HepG2 (cell line): ENCODE results near the gene ZNF511. TPM values are rescaled to one million over a fixed set of nuclear protein-coding genes. Genes with fewer than 3 reads are reported as not detected.

Source experiments
- BCL3 ChIP-seq: sonication (generic); formaldehyde crosslinking; IDR thresholded peaks from 2 replicates; pipeline ENCODE4 v1.5.1; 2020; ENCODE audit warnings: mild to moderate bottlenecking, missing genetic modification reagents, moderate library complexity
- DPF2 ChIP-seq: sonication (generic); formaldehyde crosslinking; IDR thresholded peaks from 2 replicates; pipeline ENCODE4 v1.4.0; 2020; ENCODE audit warnings: mild to moderate bottlenecking, low read depth, missing genetic modification reagents, borderline replicate concordance
- FOXK1 ChIP-seq: sonication (generic); formaldehyde crosslinking; IDR thresholded peaks from 2 replicates; pipeline ENCODE4 v1.4.0; 2020; ENCODE audit warnings: low read depth, missing genetic modification reagents, borderline replicate concordance
- NFAT5 ChIP-seq: sonication (generic); formaldehyde crosslinking; IDR thresholded peaks from 2 replicates; pipeline ENCODE4 v1.4.0; 2020; ENCODE audit warnings: missing genetic modification reagents
- RARG ChIP-seq: sonication (generic); formaldehyde crosslinking; IDR thresholded peaks from 2 replicates; pipeline ENCODE4 v1.4.0; 2020; ENCODE audit warnings: low read depth, mild to moderate bottlenecking, missing genetic modification reagents
- RBAK ChIP-seq: sonication (generic); formaldehyde crosslinking; IDR thresholded peaks from 2 replicates; pipeline ENCODE4 v1.5.1; 2020; ENCODE audit warnings: mild to moderate bottlenecking, missing genetic modification reagents
- ZBTB14 ChIP-seq: sonication (generic); formaldehyde crosslinking; IDR thresholded peaks from 2 replicates; pipeline ENCODE4 v1.4.0; 2020; ENCODE audit warnings: missing genetic modification reagents
- ZNF660 ChIP-seq: sonication (generic); formaldehyde crosslinking; IDR thresholded peaks from 2 replicates; pipeline ENCODE4 v1.5.1; 2020; ENCODE audit warnings: mild to moderate bottlenecking, low read depth, missing genetic modification reagents, borderline replicate concordance
- polyA plus RNA-seq, 8 experiments: library from polyadenylated mRNA; depleted of rRNA in 3 of 8; stranded (reverse) in 7 of 8; unstranded in 1 of 8; fragments of >200 nt; fragmentation: Illumina TruSeq in 4 of 8; extraction: Trizol in 4 of 8; gene quantifications; 2 replicates each; pipeline versions ENCODE4 v1.2.1 to v1.2.3, GENCODE V29; 2011 to 2016; ENCODE audit warnings: low read depth in 4 of 8, missing spikeins in 1 of 8, mixed read lengths in 1 of 8; ENCODE audit not compliant: insufficient read depth in 1 of 8
- total RNA-seq, 5 experiments: library from RNA; depleted of rRNA; stranded (reverse); fragments of >200 nt; fragmentation: Illumina TruSeq; extraction: Trizol; gene quantifications; 2 replicates each; pipeline ENCODE4 v1.2.3, GENCODE V29; 2016; ENCODE audit warnings: low read depth in 1 of 5
- TF ChIP-seq, protein P1 (sequence below): sonication (generic); formaldehyde crosslinking; IDR thresholded peaks from 2 replicates; pipeline ENCODE4 v1.5.1; 2020; ENCODE audit warnings: mild to moderate bottlenecking, moderate library complexity, missing genetic modification reagents
- TF ChIP-seq, protein P2 (sequence below): sonication (generic); formaldehyde crosslinking; IDR thresholded peaks from 2 replicates; pipeline ENCODE4 v1.4.0; 2020; ENCODE audit warnings: missing genetic modification reagents, borderline replicate concordance

Gene ZNF511
- total and polyA plus RNA-seq, 2 of the 13 experiments (the other 11 are each of a cell fraction or from before 2014, with no cell fraction given): 35.6 to 66.4 TPM

- TF ChIP-seq, protein P1, sequence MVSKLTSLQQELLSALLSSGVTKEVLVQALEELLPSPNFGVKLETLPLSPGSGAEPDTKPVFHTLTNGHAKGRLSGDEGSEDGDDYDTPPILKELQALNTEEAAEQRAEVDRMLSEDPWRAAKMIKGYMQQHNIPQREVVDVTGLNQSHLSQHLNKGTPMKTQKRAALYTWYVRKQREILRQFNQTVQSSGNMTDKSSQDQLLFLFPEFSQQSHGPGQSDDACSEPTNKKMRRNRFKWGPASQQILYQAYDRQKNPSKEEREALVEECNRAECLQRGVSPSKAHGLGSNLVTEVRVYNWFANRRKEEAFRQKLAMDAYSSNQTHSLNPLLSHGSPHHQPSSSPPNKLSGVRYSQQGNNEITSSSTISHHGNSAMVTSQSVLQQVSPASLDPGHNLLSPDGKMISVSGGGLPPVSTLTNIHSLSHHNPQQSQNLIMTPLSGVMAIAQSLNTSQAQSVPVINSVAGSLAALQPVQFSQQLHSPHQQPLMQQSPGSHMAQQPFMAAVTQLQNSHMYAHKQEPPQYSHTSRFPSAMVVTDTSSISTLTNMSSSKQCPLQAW (CRISPR knock-in tag): peak; percentile 48; the same call in 1 of the 2 replicates
- TF ChIP-seq FOXK1 (CRISPR knock-in tag): peak; percentile 43; the same call in 1 of the 2 replicates
- TF ChIP-seq, protein P2, sequence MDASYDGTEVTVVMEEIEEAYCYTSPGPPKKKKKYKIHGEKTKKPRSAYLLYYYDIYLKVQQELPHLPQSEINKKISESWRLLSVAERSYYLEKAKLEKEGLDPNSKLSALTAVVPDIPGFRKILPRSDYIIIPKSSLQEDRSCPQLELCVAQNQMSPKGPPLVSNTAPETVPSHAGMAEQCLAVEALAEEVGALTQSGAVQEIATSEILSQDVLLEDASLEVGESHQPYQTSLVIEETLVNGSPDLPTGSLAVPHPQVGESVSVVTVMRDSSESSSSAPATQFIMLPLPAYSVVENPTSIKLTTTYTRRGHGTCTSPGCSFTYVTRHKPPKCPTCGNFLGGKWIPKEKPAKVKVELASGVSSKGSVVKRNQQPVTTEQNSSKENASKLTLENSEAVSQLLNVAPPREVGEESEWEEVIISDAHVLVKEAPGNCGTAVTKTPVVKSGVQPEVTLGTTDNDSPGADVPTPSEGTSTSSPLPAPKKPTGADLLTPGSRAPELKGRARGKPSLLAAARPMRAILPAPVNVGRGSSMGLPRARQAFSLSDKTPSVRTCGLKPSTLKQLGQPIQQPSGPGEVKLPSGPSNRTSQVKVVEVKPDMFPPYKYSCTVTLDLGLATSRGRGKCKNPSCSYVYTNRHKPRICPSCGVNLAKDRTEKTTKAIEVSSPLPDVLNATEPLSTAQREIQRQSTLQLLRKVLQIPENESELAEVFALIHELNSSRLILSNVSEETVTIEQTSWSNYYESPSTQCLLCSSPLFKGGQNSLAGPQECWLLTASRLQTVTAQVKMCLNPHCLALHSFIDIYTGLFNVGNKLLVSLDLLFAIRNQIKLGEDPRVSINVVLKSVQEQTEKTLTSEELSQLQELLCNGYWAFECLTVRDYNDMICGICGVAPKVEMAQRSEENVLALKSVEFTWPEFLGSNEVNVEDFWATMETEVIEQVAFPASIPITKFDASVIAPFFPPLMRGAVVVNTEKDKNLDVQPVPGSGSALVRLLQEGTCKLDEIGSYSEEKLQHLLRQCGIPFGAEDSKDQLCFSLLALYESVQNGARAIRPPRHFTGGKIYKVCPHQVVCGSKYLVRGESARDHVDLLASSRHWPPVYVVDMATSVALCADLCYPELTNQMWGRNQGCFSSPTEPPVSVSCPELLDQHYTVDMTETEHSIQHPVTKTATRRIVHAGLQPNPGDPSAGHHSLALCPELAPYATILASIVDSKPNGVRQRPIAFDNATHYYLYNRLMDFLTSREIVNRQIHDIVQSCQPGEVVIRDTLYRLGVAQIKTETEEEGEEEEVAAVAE: no peak
- no peak for TF ChIP-seq BCL3 (CRISPR knock-in tag)
- no peak for TF ChIP-seq ZNF660 (CRISPR knock-in tag)
- TF ChIP-seq RARG (CRISPR knock-in tag): no peak
- TF ChIP-seq ZBTB14 (CRISPR knock-in tag): 0 out of 2 replicates have a peak, but pooled peaks have one; percentile 17
- TF ChIP-seq RBAK (CRISPR knock-in tag): no peak
- TF ChIP-seq DPF2 (CRISPR knock-in tag): no peak
- TF ChIP-seq NFAT5 (CRISPR knock-in tag): no peak
Observed at GRCh38 chr10:133318494-133319127, 9.9 kb downstream of the ZNF511 start (continued).
